ENCODE results near the gene LPIN1. TPM values are rescaled to one million over a fixed set of nuclear protein-coding genes. Genes with fewer than 3 reads are reported as not detected.
A peak's percentile ranks its signal among the peaks of the same experiment; 100 is the strongest.

The LPIN1 gene
- total RNA-seq, 1 experiment from 2014 or later = 4.4 TPM

GRCh38 chr2:11805920-11806319 is 59.5 kb downstream of the LPIN1 start:
- peaks cover 20 to 33% (median 30%) of the 10 kb centered on the region in 3 experiments; a peak in 6 of 7 replicates for H3K36me3 Mint-ChIP-seq (ENCODE audit: insufficient read depth in 1 of 3, low read depth in 3 of 3)
- Histone ChIP-seq H2AFZ (ENCODE audit: low read length) (no peak overlapping the region), H3K18ac (ENCODE audit: insufficient read length, low read depth, low read length) (no peak overlapping the region), H3K23ac (ENCODE audit: insufficient read length, low read depth, low read length) (no peak overlapping the region), H3K23me2 (ENCODE audit: insufficient read length, low read depth, low read length, poor library complexity, severe bottlenecking) (no peaks in the 10 kb centered on the region), H4K5ac (ENCODE audit: insufficient read length, low read depth, low read length) (peak overlapping the region; percentile 20), H4K91ac (ENCODE audit: insufficient read length, low read depth, low read length) (no peak overlapping the region), H3K9me3 (ENCODE audit: control insufficient read depth, low read depth, low read length) (no peaks in the 10 kb centered on the region), H3K14ac (ENCODE audit: insufficient read depth, low read length) (no peak overlapping the region), H2BK12ac (ENCODE audit: insufficient read length, low read depth, low read length) (no peak overlapping the region), H3K4me1 (ENCODE audit: insufficient read depth, low read length) (no peaks in the 10 kb centered on the region), H4K20me1 (ENCODE audit: control insufficient read depth, insufficient read depth, insufficient read length) (no peaks in the 10 kb centered on the region), H3K56ac (ENCODE audit: insufficient read length, low read depth, low read length) (no peak overlapping the region), H3K9ac (ENCODE audit: extremely low read depth, insufficient read length, low read length) (no peak overlapping the region), H3T11ph (ENCODE audit: low read length) (no peak overlapping the region), H2AK5ac (ENCODE audit: insufficient read length, low read length) (no peak overlapping the region), H2BK20ac (ENCODE audit: low read depth, low read length, poor library complexity, severe bottlenecking) (no peak overlapping the region), H4K8ac (replicated peaks; ENCODE audit: insufficient read length, low read depth, low read length) (no peak overlapping the region), H3K27me3 (ENCODE audit: insufficient read depth, low read length) (no peaks in the 10 kb centered on the region), H2BK120ac (ENCODE audit: low read depth, low read length, poor library complexity, severe bottlenecking) (no peak overlapping the region), H3K79me2 (ENCODE audit: insufficient read depth, low read length) (no peaks in the 10 kb centered on the region), H3K4me2 (ENCODE audit: insufficient read depth, insufficient read length, low read length) (no peak overlapping the region), H3K4ac (ENCODE audit: low read depth, low read length) (no peak overlapping the region), H2BK5ac (ENCODE audit: insufficient read length, low read length) (no peak overlapping the region), H2BK15ac (ENCODE audit: low read depth, low read length) (no peak overlapping the region), H3K79me1 (ENCODE audit: insufficient read depth, low read depth, low read length, poor library complexity, severe bottlenecking) (no peaks in the 10 kb centered on the region), H3K27ac (ENCODE audit: insufficient read length, low read depth, low read length) (no peak overlapping the region)
- H3K9me3 Mint-ChIP-seq = no peaks in the 10 kb centered on the region
- WGBS (ENCODE audit: extremely low coverage, insufficient read length, low lambda C conversion rate) = no CpG with 5 or more reads among the region's 6 CpGs
- H3K4me3 Mint-ChIP-seq = no peak overlapping the region
- TF ChIP-seq, protein P1, sequence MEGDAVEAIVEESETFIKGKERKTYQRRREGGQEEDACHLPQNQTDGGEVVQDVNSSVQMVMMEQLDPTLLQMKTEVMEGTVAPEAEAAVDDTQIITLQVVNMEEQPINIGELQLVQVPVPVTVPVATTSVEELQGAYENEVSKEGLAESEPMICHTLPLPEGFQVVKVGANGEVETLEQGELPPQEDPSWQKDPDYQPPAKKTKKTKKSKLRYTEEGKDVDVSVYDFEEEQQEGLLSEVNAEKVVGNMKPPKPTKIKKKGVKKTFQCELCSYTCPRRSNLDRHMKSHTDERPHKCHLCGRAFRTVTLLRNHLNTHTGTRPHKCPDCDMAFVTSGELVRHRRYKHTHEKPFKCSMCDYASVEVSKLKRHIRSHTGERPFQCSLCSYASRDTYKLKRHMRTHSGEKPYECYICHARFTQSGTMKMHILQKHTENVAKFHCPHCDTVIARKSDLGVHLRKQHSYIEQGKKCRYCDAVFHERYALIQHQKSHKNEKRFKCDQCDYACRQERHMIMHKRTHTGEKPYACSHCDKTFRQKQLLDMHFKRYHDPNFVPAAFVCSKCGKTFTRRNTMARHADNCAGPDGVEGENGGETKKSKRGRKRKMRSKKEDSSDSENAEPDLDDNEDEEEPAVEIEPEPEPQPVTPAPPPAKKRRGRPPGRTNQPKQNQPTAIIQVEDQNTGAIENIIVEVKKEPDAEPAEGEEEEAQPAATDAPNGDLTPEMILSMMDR (conservative IDR thresholded peaks at IDR 0.05) = no peak
- no peaks in the 10 kb centered on the region for H3K4me1 Mint-ChIP-seq
- H3K27me3 Mint-ChIP-seq (ENCODE audit: low read depth) = no peaks in the 10 kb centered on the region
- DNase-seq = no peak
- peak overlapping the region in 1 of 3 experiments; percentile 53; a peak in 1 of 7 replicates for H3K27ac Mint-ChIP-seq

Measured in H9 (cell line).